NCI-H146 treated with DMSO at 0.1 percent for 48 hours (cell line): Measurements from ENCODE around the gene SIDT2.
"Not testable (repeated sequence)": the region's sequence is repeated elsewhere in the genome, so short reads cannot be mapped to it uniquely, and the experiment has no call there.

Experiments used
- DNase-seq: peaks from one replicate; lab custom pipeline; 2025; ENCODE audit not compliant: unreplicated experiment; lab: John Stamatoyannopoulos, UW

Gene SIDT2

DNA sequence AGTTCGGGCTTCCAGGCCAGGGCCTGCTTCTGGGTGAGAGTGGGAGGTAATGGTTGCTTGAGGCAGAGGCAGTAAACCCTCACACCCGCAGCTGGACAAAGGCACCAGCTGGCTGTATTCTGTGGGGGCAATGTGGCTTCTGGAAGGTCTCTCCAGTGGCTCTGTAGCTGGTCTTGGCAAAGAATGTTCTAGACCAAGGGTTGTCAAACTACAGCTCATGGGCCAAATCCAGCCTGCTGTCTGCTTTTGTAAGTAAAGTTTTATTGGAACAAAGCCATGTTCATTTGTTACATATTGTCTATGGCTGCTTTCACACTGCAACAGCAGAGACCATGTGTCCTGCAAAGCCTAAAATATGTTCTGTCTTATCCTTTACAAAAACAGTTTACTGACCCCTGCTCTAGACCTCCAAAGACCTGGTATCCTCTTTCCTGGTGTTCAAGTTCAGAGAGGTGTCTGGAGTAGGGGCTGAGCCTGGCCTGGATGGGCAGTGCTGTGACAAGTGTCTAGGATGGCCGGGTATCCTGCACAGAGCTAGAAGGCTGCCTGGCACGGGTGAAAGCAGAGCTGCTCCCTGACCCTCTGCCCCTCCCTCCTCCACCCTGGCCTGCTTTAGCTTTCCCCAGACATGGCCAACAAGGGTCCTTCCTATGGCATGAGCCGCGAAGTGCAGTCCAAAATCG, 24.0 kb downstream of the SIDT2 start:
- DNase-seq = no peak

GRCh38 chr11:117203069-117203407, 24.5 kb downstream of the SIDT2 start:
- no peak for DNase-seq

DNA sequence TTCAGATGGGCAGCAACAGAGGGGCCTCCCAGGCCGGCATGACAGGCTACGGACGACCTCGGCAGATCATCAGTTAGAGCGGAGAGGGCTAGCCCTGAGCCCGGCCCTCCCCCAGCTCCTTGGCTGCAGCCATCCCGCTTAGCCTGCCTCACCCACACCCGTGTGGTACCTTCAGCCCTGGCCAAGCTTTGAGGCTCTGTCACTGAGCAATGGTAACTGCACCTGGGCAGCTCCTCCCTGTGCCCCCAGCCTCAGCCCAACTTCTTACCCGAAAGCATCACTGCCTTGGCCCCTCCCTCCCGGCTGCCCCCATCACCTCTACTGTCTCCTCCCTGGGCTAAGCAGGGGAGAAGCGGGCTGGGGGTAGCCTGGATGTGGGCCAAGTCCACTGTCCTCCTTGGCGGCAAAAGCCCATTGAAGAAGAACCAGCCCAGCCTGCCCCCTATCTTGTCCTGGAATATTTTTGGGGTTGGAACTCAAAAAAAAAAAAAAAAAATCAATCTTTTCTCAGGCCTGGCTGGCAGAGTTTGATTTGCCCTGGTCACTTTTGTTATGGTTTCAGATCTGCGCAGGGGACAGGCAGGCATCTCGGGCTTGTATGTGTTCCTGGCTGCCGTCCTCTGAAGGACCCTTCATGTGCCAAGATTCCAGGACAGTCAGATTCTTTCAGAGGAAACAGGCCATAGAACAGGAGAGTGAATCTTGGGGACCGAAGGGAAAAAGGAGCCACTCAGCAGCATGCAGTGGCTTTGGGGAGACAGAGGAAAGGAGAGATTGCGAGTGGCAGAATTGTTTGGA, 25.9 kb downstream of the SIDT2 start:
- DNase-seq = no peak

DNA sequence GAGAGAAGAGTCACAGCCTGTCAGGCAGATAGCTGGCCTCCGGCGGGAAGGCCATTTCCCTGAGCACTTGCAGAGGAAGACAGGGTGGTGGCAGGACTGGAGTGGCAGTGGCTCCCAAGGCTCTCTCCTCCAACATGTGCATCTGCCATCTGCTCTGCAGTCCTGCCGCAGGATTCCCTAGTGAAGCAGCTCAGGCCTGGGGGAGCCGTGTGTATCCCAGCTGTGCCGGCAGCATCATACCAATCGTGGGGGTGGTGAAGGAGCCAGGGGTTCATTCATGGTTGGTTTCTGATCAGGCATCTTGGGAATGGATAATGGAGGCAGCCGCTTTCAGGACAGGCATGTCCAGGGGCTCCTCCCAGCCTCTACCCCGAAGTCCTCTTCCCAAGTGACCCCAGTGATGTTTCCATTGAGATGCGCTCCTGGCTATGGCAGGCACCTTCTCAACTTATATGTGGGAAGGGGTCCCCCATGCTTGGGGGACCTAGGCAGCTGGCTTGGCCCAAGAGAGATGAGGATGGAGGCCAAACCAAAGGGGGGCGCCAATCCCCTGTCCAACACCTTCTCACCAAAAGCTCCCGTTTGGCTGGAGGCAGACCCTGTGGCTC, 26.8 kb downstream of the SIDT2 start:
- no peak for DNase-seq

GRCh38 chr11:117206111-117206510, 27.6 kb downstream of the SIDT2 start:
- DNase-seq = not testable (repeated sequence)

GRCh38 chr11:117206859-117207258, 28.3 kb downstream of the SIDT2 start:
- not testable (repeated sequence) for DNase-seq

DNA sequence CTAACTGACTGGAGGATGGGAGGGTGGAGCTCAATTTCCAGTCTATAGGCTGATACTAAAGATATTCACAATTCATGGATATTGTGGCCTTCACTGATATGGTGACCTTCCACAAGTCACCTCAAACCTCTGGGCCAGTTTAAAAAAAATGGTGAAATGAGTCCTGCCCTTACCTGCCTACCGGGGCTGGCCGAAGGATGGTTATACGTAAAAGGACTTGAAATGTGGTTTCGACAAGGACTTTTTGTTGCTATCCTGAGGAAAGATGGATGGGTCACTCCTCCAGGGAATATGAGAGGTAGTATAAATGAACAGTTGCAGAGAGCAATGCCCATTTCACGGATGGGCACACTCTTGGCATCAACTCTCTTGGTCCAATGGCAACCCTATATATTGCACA, 28.9 kb downstream of the SIDT2 start:
- DNase-seq = not testable (repeated sequence)

DNA sequence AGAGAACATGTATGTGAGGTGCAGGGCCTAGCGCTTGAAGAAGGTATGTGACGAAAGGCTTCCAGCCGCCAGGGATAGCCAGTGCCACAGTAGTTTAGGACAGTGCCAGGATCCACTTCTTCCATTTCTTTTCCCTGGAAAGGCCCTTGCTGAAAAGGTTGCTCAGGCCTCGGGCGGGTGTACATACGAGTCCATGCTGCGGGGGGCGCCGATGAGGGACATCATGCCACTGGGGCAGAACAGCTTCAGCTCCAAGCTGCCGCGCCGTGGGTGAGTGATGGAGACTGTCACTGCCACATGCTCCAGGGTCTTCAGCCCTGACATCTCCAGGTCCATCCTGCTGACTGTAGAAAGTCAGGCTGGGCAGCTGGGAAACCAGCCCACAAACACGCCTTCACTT, 30.2 kb downstream of the SIDT2 start:
- not testable (repeated sequence) for DNase-seq

DNA sequence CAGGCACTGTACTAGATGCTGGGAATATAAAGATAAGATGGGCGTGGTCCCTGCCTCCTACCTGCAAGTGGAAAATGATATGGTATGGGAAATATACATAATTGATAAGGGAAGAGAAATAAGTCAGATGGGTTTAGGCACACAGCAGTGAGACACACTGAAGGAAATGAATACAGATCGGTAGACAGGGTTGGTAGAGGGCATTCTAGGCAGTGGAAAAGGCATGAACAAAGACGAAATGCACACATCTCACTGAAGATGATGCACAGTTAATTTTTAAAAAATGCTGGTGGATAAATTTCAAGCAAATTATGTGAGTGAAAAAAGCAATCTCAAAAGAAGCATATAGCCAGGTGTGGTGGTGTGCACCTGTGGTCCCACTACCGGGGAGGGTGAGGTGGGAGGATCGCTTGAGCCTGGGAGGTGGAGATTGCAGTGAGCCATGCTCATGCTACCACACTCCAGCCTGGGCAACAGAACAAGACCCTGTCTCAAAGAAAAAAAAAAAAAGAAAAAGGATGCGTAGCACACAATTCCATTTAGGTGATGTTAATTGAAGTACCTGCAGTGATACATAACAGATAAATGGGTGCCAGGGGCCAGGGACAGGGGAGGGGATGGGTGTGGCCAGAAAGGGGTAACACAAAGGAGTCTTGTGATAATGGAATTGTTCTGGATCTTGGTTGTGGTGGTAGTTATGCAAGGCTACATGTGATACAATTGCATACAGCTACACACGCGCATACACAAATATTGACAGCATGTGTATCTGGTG, 31.0 kb downstream of the SIDT2 start:
- not testable (repeated sequence) for DNase-seq

GRCh38 chr11:117210620-117211019, 32.1 kb downstream of the SIDT2 start:
- DNase-seq = no peak

GRCh38 chr11:117212697-117213355, 34.3 kb downstream of the SIDT2 start:
- DNase-seq = no peak

- no peak for DNase-seq
These were observed 36.0 kb downstream of the SIDT2 start for GRCh38 chr11:117214404-117215110.

- DNase-seq = no peak
These were observed 38.9 kb downstream of the SIDT2 start for GRCh38 chr11:117217141-117218084.

DNA sequence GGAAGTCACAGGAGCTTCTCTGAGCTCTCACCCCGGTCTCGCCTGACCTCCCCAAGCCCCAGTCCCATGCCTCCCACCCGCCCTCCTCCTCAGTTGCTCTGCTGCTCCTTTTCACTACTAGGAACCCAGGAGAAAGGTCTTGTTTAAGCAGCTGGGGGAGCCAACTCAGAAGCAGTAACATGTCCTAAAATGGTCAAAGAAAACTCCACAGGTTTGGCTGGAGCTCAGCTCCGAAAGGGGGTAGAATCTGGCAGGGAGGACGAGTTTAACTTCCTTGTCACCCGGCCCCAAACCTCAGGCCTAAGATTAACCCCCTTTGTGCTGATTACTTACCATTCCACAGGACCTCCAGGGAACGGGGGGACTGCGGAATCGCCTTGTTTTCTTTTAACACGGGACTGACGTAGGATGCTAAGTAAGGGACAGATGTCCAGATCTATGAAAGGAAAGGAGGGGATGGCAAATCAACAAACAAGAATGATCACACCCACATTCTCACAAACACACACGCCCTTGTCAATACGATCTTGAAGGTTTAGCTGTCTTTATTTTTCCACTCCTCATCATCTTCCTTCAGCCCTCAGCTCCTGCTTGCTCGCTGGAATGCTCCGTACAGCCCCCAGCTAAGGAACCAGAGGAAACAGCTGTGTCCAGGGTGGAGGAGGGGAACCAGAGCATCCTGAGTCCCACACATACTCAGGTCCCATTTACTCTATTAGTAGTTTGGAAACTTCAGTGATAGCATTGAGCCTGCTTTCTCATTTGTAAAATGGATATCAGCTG, 39.8 kb downstream of the SIDT2 start:
- DNase-seq = no peak

- no peak for DNase-seq
These were observed 40.5 kb downstream of the SIDT2 start for GRCh38 chr11:117219001-117219400.

DNA sequence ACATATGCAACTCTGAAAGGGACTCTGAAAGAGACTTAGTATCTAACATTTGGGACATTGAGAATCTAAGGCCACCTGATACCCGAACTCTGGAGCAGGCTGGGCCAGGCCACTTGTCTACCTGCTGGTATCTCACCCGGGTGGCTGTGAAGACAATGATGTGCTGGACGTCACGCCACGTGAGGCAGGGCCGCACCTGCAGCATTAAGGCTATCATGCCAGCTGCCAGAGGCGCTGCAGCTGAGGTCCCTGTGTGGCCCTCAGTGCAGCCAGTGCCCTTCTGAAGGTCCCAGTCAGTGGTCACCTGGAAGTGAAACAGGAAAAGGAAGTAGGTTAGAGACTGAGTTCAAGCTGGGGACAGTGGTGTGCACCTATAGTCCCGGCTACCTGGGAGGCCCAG, 40.9 kb downstream of the SIDT2 start:
- no peak for DNase-seq

- DNase-seq = no peak
These were observed 41.5 kb downstream of the SIDT2 start for GRCh38 chr11:117219995-117220394.

- DNase-seq = no peak
These were observed 42.0 kb downstream of the SIDT2 start for GRCh38 chr11:117220568-117220967.
